Measurements from ENCODE around the gene POU3F2.
A peak's percentile ranks its signal among the peaks of the same experiment; 100 is the strongest.

POU3F2 gene

DNA sequence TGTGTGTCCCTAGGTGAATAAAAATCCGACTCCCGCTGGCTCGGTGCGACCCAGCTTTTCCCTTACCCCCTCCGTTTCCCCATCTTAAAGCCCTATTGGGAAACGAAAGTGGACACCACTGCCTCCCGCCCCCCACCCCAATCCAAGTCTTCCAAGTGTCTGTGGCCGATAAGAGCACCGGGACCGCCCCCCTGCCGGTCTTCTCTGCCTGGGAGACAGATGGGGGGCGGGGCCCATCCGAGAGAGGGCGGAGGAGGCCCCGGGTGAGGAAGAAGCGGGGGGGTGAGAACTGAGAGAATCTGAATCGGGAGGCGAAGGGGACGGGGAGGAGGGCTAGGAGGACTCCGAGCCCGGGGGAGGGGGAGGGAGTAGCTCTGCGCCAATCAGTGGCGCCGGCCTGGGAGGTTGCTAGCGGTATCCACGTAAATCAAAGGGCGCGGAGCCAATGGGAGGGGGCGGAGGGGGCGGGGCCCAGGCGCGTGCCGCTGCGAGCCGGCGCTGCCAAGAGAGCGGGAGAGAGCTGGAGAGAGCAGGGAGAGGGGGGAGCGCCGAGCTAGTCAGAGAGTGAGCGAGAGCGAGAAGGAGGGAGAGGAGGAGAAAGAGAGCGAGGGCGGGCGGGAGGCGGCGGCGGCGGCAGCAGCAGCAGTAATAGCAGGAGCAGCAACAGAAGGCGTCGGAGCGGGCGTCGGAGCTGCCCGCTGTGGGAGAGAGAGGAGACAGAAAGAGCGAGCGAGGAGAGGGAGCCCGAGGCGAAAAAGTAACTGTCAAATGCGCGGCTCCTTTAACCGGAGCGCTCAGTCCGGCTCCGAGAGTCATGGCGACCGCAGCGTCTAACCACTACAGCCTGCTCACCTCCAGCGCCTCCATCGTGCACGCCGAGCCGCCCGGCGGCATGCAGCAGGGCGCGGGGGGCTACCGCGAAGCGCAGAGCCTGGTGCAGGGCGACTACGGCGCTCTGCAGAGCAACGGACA, at the start of gene POU3F2:
Gene POU3F2 (plus strand): TSS at position 515 of the 972 bp plus-strand sequence. CDS start 300 bp downstream, at position 815.
- Histone ChIP-seq H3K27ac (ENCODE audit: low read length) (no peak within 1 kb of the TSS), H3K4me1 (ENCODE audit: control insufficient read depth in 1 of 2, insufficient read depth in 2 of 2, low read length in 2 of 2) (peaks cover 3 to 44% of the 10 kb centered on the region in 2 donors), H3K36me3 (ENCODE audit: control insufficient read depth in 1 of 2, insufficient read depth in 2 of 2, low read length in 2 of 2) (no peaks in the 10 kb centered on the region), H3K27me3 (ENCODE audit: low read depth, low read length) (peaks cover 75% of the 10 kb centered on the region), H3K4me3 (ENCODE audit: low read depth in 1 of 2, low read length in 2 of 2) (peak within 1 kb of the TSS; percentile 70 to 85), H3K9me3 (ENCODE audit: control insufficient read depth in 1 of 2, low read length in 2 of 2) (peaks cover 0 to 5% of the 10 kb centered on the region in 2 donors)

DNA sequence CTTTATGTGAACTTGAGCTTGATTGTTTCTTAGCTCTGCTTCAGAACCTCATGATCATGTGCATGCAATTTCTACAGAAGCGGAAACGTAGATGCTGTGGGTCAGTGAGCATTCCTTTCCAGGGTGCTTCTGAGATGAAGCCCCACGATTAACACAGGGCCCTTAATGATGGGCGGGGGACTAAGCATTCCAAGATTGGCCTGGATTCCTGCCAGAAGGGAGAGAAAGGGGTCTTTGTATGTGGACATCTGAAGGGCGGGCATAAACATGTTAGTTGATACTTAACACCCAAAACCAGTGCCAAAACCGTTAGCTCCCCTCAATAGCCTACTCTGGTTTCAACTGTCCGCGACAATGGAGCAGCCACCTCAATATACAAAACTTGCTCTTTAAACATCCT, 46.9 kb upstream of the POU3F2 start:
- Histone ChIP-seq H3K27ac (ENCODE audit: low read length) (no peak overlapping the region), H3K4me1 (ENCODE audit: control insufficient read depth in 1 of 2, insufficient read depth in 2 of 2, low read length in 2 of 2) (no peaks in the 10 kb centered on the region), H3K27me3 (ENCODE audit: low read depth, low read length) (peaks cover 4% of the 10 kb centered on the region), H3K4me3 (ENCODE audit: low read depth in 1 of 2, low read length in 2 of 2) (no peak overlapping the region), H3K9me3 (ENCODE audit: control insufficient read depth in 1 of 2, low read length in 2 of 2) (no peaks in the 10 kb centered on the region), H3K36me3 (ENCODE audit: control insufficient read depth in 1 of 2, insufficient read depth in 2 of 2, low read length in 2 of 2) (no peaks in the 10 kb centered on the region)

DNA sequence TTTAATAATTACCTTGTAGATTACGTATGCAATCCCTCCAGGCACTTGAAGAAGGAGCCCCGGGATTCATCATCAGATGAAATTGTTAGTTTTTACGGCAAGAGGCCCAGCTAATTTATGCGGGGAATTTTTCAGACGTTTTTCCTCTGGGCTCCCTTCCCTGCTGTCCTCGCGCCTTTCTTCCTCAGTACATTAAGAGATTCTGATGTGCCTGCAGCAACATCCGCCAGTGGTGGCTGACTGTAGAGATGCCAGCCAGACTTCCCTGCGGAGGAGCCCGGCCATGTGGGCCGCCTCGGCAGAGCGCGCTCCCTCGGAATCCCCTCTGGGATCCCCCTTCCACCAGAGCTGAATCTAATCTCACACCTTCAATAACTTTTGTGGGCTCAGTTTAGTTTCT, 46.4 kb upstream of the POU3F2 start:
- H3K36me3 ChIP-seq (ENCODE audit: control insufficient read depth in 1 of 2, insufficient read depth in 2 of 2, low read length in 2 of 2) = no peaks in the 10 kb centered on the region
- no peak overlapping the region for H3K27ac ChIP-seq (ENCODE audit: low read length)
- H3K4me1 ChIP-seq (ENCODE audit: control insufficient read depth in 1 of 2, insufficient read depth in 2 of 2, low read length in 2 of 2) = no peaks in the 10 kb centered on the region
- H3K27me3 ChIP-seq (ENCODE audit: low read depth, low read length) = peaks cover 4% of the 10 kb centered on the region
- no peaks in the 10 kb centered on the region for H3K9me3 ChIP-seq (ENCODE audit: control insufficient read depth in 1 of 2, low read length in 2 of 2)
- H3K4me3 ChIP-seq (ENCODE audit: low read depth in 1 of 2, low read length in 2 of 2) = no peak overlapping the region

DNA sequence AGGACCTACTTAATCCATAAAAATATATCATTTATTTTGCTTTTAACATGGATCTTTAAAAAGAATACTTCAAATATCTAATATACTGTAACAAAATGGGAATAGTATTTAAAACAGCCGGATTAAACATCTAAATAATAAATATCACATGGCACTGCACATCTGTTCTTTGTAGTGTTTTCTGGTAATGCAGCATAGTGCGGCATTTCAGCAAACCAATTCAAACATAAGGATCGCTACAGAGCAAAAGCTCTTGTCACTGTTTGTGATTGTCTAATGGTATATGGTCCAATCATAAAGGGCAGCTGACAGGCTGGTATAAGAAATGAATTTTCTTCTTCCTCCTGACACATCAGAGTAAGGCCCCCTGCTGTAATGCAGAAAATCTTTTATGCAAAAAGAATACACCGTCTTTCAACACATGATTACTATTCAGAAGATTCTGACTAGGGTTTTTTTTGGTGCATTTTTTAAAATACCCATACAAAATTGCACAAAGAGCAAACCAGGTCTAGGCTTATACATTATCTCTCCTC, 40.0 kb upstream of the POU3F2 start:
- no peaks in the 10 kb centered on the region for H3K4me1 ChIP-seq (ENCODE audit: control insufficient read depth in 1 of 2, insufficient read depth in 2 of 2, low read length in 2 of 2)
- H3K4me3 ChIP-seq (ENCODE audit: low read depth in 1 of 2, low read length in 2 of 2) = no peak overlapping the region
- H3K27ac ChIP-seq (ENCODE audit: low read length) = no peak overlapping the region
- no peaks in the 10 kb centered on the region for H3K36me3 ChIP-seq (ENCODE audit: control insufficient read depth in 1 of 2, insufficient read depth in 2 of 2, low read length in 2 of 2)
- H3K9me3 ChIP-seq (ENCODE audit: control insufficient read depth in 1 of 2, low read length in 2 of 2) = no peaks in the 10 kb centered on the region
- peaks cover under 1% of the 10 kb centered on the region for H3K27me3 ChIP-seq (ENCODE audit: low read depth, low read length)

DNA sequence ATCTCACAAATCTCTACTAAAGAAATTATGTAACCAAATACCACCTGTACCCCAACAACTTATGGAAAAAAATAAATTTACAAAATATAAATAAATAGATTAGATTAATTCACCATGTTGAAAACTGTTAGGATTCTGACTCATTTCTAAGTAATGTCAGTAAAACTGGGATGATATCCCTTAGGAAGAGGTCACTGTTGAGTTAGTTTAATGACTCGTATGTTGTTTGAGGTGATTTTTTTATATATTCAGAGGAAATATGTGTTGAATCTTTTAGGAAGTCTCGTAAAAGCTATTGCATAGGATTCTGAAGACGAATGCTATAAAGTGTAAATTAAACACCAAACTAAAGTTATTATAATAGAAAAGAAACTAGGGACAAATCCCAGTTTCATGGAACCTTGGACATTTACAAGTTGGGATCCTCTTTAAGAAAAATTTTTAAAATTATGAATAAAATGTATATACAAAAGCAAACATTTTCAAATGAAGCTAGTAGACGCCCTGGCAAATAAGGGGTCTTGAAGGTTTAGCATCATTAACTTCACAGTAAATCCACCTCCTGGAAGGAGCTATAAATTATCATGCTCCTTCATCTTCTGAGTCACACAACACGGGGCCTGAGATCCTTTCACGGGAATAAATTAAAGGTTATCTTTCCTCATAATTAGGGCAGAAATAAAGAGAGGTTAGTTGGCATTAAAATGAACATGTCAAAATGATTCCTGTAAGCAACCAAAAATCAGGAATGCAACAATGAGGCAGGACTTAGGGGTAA, 37.0 kb upstream of the POU3F2 start:
- Histone ChIP-seq H3K9me3 (ENCODE audit: control insufficient read depth in 1 of 2, low read length in 2 of 2) (no peaks in the 10 kb centered on the region), H3K27ac (ENCODE audit: low read length) (no peak overlapping the region), H3K4me3 (ENCODE audit: low read depth in 1 of 2, low read length in 2 of 2) (no peak overlapping the region), H3K36me3 (ENCODE audit: control insufficient read depth in 1 of 2, insufficient read depth in 2 of 2, low read length in 2 of 2) (no peaks in the 10 kb centered on the region), H3K4me1 (ENCODE audit: control insufficient read depth in 1 of 2, insufficient read depth in 2 of 2, low read length in 2 of 2) (no peaks in the 10 kb centered on the region), H3K27me3 (ENCODE audit: low read depth, low read length) (no peaks in the 10 kb centered on the region)

DNA sequence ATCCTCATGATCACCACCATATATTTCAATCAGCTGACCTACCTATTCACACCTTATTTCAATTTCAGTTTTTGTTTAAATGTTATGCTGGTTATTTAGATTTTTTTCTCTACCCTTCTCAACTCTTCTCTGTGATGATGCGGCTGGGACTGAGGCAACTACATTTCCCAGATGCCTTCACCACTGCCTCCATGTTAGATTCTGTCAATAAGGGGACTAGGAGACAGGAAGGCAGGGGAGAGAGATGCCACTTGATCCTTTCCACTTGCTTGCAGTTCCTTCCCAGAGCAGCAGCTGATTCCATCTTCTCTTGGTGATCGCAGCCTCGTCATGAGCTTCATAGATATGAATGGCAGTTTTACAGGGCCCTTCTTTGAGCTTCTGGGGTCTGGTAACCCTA, 33.5 kb upstream of the POU3F2 start:
- no peaks in the 10 kb centered on the region for H3K27me3 ChIP-seq (ENCODE audit: low read depth, low read length)
- H3K4me1 ChIP-seq (ENCODE audit: control insufficient read depth in 1 of 2, insufficient read depth in 2 of 2, low read length in 2 of 2) = no peaks in the 10 kb centered on the region
- H3K27ac ChIP-seq (ENCODE audit: low read length) = no peak overlapping the region
- no peaks in the 10 kb centered on the region for H3K36me3 ChIP-seq (ENCODE audit: control insufficient read depth in 1 of 2, insufficient read depth in 2 of 2, low read length in 2 of 2)
- no peak overlapping the region for H3K4me3 ChIP-seq (ENCODE audit: low read depth in 1 of 2, low read length in 2 of 2)
- no peaks in the 10 kb centered on the region for H3K9me3 ChIP-seq (ENCODE audit: control insufficient read depth in 1 of 2, low read length in 2 of 2)

DNA sequence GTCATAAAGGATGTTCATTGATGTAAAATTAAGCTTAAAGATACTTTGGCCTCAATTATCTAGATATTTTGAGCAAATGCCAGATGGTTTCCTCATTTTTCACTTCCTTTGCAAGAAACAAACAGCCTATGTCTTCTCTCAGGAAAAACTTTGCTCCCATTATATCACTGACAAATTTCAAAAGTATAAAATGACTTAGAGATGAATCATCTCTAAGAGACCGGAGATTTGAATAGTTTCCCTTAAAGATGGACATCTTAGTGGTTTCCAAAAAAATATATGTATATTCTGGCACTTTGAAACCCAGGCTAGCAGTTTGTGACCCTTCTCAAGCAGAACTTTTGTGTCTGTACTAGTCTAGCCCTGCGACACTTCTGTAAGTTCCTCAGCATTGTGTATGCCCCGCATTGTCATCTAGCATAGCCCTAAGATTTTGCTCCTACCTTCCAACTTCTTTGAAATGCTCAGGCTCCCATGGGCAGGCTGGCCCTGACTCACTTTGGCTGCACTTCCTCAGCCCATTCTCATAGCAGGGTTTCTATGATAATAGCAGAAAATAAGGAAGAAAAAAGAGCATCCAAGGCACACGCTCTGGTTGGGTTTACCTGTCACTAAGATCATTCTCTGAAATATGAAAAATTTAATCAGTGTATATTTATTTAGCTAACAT, 25.7 kb upstream of the POU3F2 start:
- H3K36me3 ChIP-seq (ENCODE audit: control insufficient read depth in 1 of 2, insufficient read depth in 2 of 2, low read length in 2 of 2) = no peaks in the 10 kb centered on the region
- H3K27ac ChIP-seq (ENCODE audit: low read length) = no peak overlapping the region
- H3K27me3 ChIP-seq (ENCODE audit: low read depth, low read length) = no peaks in the 10 kb centered on the region
- H3K4me1 ChIP-seq (ENCODE audit: control insufficient read depth in 1 of 2, insufficient read depth in 2 of 2, low read length in 2 of 2) = no peaks in the 10 kb centered on the region
- no peaks in the 10 kb centered on the region for H3K9me3 ChIP-seq (ENCODE audit: control insufficient read depth in 1 of 2, low read length in 2 of 2)
- no peak overlapping the region for H3K4me3 ChIP-seq (ENCODE audit: low read depth in 1 of 2, low read length in 2 of 2)

DNA sequence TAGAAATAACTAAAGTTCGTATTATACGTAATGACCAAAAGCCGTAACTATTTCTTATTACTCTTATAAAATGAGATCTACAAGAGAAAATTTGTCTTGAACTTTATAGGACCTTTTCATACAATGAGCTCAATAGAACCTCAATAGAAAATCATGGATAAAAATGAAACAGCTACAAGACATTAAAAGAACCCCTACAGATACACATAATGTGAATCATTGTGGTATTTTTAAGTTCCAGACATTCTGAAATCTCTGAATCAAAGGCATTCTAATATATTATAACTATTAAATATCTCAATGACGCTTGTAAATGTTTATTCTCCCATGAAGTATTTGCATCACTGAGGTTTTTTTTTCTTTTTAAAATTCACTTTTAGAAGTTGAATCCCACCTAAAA, 22.2 kb upstream of the POU3F2 start:
- no peaks in the 10 kb centered on the region for H3K4me1 ChIP-seq (ENCODE audit: control insufficient read depth in 1 of 2, insufficient read depth in 2 of 2, low read length in 2 of 2)
- H3K27me3 ChIP-seq (ENCODE audit: low read depth, low read length) = no peaks in the 10 kb centered on the region
- H3K36me3 ChIP-seq (ENCODE audit: control insufficient read depth in 1 of 2, insufficient read depth in 2 of 2, low read length in 2 of 2) = no peaks in the 10 kb centered on the region
- H3K4me3 ChIP-seq (ENCODE audit: low read depth in 1 of 2, low read length in 2 of 2) = no peak overlapping the region
- peaks cover 5 to 7% of the 10 kb centered on the region in 2 donors for H3K9me3 ChIP-seq (ENCODE audit: control insufficient read depth in 1 of 2, low read length in 2 of 2)
- H3K27ac ChIP-seq (ENCODE audit: low read length) = no peak overlapping the region

DNA sequence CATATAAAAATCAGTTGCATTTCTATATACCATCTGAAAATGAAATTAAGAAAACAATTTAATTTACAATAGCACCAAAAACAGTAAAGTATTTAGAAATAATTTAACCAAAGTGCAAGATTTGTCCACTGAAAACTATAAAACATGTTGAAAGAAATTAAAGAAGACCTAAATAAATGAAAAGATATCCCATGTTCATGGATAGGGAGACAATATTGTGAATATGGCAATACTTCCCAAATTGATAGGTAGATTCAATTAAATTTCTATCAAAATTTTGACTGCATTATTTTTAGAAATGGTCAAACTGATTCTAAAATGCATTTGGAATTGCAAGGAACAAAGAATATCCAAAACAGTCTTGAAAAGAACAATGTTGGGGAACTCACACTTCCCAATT, 17.6 kb upstream of the POU3F2 start:
- no peak overlapping the region for H3K4me3 ChIP-seq (ENCODE audit: low read depth in 1 of 2, low read length in 2 of 2)
- no peak overlapping the region for H3K27ac ChIP-seq (ENCODE audit: low read length)
- H3K4me1 ChIP-seq (ENCODE audit: control insufficient read depth in 1 of 2, insufficient read depth in 2 of 2, low read length in 2 of 2) = no peaks in the 10 kb centered on the region
- no peaks in the 10 kb centered on the region for H3K36me3 ChIP-seq (ENCODE audit: control insufficient read depth in 1 of 2, insufficient read depth in 2 of 2, low read length in 2 of 2)
- no peaks in the 10 kb centered on the region for H3K27me3 ChIP-seq (ENCODE audit: low read depth, low read length)
- peaks cover 7 to 8% of the 10 kb centered on the region in 2 donors for H3K9me3 ChIP-seq (ENCODE audit: control insufficient read depth in 1 of 2, low read length in 2 of 2)

DNA sequence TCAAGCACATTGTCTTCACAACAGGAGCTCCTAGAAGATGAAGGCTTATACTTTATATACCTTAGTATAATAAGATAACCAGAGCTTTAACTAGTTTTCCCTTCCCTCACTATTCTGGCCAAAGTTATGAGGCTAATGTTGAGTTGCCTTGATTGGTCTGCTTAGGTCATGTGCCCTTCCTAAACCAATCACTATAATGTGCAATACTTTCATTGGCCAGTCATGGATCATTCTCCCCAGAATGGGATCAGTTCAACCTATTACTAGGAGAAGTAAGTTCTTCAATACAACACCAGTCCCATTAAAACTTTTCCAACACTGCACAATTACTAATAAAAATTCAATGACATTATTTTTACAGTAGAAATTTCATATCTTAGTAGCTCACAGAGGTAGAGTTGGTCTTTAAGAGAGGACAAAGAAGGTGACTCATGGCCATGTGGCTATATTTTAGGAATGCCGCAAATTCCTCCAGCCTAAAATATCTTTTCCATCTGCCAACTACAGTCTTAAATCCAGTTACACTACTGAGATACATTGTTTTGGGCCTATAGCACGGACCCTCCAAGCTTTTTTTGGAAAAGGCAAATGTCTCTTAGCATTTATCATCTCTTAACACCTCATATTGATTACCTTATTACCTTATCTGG, 12.5 kb upstream of the POU3F2 start:
- H3K4me1 ChIP-seq (ENCODE audit: control insufficient read depth in 1 of 2, insufficient read depth in 2 of 2, low read length in 2 of 2) = peaks cover 0 to 15% of the 10 kb centered on the region in 2 donors

More for the DNA sequence above, 12.5 kb upstream of the POU3F2 start:
- H3K9me3 ChIP-seq (ENCODE audit: control insufficient read depth in 1 of 2, low read length in 2 of 2) = peaks cover 5 to 9% of the 10 kb centered on the region in 2 donors
- no peak overlapping the region for H3K27ac ChIP-seq (ENCODE audit: low read length)
- peaks cover 32% of the 10 kb centered on the region for H3K27me3 ChIP-seq (ENCODE audit: low read depth, low read length)
- H3K4me3 ChIP-seq (ENCODE audit: low read depth in 1 of 2, low read length in 2 of 2) = no peak overlapping the region
- H3K36me3 ChIP-seq (ENCODE audit: control insufficient read depth in 1 of 2, insufficient read depth in 2 of 2, low read length in 2 of 2) = no peaks in the 10 kb centered on the region

All from muscle layer of duodenum (tissue), 2 donors.